DMS153 treated with DMSO at 0.1 percent for 48 hours (cell line): ENCODE measurements around the gene CLN5.
"Not testable (repeated sequence)": the region's sequence is repeated elsewhere in the genome, so short reads cannot be mapped to it uniquely, and the experiment has no call there.

Experiments
- DNase-seq: peaks from one replicate; lab custom pipeline; 2025; ENCODE audit not compliant: unreplicated experiment; lab: John Stamatoyannopoulos, UW

CLN5 gene

GRCh38 chr13:76991796-76992547, at the start of gene CLN5:
Gene CLN5, plus strand, starts transcription at chr13:76992081. Its CDS starts 18 bp downstream, at chr13:76992099.
- DNase-seq = peak; percentile 87

- no peak for DNase-seq
These were observed 49.5 kb upstream of the CLN5 start for GRCh38 chr13:76942363-76942762.

- DNase-seq = no peak
These were observed 48.2 kb upstream of the CLN5 start for GRCh38 chr13:76943646-76944045.

- no peak for DNase-seq
These were observed 47.4 kb upstream of the CLN5 start for GRCh38 chr13:76944456-76944855.

DNA sequence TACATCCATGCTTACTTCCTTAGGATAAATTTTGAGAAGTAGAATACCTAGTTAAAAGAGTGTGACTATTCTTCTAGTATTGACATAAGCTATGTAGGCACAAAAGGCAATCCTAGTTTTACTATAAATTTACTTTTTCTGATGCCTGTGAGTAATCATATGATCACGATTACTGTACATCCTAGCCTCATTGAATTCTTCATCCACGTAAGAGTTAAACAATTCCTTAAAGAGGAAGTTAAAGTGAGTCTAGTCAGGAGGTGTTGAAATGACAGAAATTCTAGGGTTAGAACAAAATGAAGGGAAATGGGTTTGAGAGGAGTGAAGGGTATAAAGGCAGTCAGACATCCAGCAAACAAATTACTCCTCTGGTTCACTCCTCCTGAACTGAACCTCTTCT, 43.7 kb upstream of the CLN5 start, which contains the start of gene ACOD1:
TSS of gene ACOD1 (plus strand) at position 363 of the 400 bp plus-strand sequence. CDS start 48 bp downstream, outside the sequence.
- no peak for DNase-seq

GRCh38 chr13:76950101-76950500, 41.8 kb upstream of the CLN5 start:
- DNase-seq = no peak

DNA sequence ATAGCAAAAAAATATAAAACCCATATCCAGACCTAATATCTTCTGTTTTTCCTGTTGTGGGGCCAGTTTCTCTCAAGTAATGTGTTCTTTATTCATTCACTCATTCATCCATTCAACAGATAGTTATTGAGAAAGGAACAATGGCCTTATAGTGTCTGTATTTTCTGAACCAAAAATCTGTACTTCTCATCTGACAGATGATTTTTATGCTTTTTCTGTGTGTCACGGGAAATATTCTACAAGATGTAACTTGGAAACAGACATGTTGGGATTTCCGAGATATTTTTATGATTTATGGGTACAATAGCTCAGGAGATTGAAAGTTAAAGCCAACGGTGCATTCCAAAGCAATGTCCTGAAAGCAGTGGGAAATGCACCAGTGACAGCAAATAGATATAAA, 37.9 kb upstream of the CLN5 start:
- DNase-seq = no peak

DNA sequence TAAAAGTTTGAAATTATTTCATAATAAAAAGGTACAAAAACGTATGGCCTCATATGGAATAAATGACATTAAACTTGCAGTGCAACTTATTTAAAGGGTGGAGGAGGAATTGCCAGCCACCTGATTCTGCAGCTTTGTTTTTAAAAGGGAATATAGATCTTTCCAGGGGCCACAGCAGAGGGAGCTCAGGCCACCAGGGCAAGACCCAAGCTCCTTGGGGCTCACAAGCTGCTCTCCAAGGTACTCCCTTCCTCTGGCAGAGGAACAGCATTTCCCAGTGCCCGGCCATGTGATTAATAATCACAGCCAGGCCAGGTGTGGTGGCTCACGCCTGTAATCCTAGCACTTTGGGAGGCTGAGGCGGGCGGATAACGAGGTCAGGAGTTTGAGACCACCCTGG, 37.3 kb upstream of the CLN5 start:
- no peak for DNase-seq

- no peak for DNase-seq
These were observed 36.7 kb upstream of the CLN5 start for GRCh38 chr13:76955193-76955592.

DNA sequence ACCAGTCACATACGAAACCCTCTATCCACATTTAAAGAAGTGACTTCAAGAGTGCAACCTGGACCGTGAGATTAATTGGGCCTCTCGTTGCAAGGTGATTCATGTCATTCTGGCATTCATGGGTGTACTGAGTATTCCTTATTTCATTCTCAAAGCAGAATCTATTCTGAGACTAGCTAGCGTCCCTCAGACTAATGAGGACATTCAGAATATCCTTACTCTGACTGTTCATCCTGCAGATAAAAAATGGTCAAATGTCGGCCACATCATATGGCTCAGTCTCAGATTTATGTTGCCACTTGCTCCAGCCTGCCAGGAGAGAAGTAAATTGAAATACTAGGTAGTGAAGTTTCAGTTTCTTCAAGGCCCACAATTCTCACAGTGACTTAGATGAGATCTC, 36.2 kb upstream of the CLN5 start:
- DNase-seq = no peak

DNA sequence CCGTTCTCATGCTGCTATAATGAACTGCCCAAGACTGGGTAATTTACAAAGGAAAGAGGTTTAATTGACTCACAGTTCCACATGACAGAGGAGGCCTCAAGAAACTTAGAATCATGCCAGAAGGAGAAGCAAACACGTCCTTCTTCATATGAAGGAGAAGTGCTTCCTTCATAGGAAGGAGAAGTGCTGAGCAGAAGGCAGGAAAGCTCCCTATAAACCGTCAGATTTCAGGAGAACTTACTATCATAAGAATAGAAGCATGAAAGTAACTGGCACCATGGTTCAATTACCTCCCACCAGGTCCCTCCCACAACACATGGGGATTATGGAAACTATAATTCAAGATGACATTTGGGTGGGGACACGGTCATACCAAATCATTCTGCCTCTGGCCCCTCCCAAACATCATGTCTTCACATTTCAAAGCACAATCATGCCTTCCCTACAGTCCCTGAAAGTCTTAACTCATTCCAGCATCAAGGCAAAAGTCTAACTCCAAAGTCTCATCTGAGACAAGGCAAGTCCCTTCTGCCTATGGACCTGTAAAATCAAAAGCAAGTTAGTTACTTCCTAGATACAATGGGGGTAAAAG, 32.9 kb upstream of the CLN5 start:
- DNase-seq = no peak

GRCh38 chr13:76959734-76960133, 32.1 kb upstream of the CLN5 start:
- not testable (repeated sequence) for DNase-seq

DNA sequence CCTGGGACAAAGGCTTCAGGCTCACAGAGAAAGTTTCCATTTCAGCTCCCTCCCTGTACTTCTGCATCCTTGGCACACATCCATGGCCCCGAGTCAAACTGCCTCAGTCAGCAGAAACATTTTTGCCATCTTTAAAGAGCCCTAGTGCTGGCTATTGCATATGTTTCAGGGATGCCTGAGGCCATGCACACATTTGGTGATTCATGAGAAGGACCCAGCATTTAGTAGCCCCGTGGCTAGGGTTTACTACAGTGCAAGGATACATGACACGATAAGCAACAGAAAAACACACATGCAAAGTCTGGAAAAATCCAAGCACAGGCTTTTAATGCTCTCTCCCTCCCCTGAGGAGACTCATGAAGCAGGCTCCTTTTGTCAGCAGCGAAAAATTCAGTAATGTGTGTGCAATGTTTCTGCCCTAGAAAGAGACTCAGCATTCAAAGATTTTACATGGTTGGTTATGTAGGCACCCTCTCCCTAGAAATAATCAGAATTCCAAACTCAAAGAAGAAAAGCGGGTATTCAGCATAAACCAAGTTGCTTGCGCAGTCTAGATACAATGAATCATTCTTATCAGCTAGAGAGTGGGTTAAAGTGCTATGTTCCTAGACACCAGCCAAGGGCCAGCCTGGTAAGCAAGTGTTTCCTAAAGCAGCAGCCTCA, 26.0 kb upstream of the CLN5 start:
- no peak for DNase-seq

- no peak for DNase-seq
These were observed 24.9 kb upstream of the CLN5 start for GRCh38 chr13:76967031-76967430.

DNA sequence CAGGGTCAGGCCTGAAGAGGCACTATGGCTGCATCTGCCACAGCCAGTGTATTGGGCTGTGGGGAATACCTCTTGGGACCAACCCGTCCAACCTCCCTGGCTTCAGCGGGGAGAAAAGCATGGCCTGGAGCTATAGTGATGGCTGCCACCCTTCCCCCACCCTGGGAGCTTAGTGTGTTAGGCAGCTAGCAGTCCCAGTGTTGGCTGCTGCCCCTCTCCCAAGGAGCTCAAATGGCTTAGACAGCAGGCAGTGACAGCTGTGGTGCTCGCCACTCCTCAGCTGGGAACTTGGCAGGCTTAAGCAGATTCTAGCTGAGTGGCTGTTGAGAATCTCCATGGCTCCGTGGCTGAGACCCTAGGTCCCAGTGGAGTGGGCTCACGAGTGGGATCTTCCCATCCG, 23.8 kb upstream of the CLN5 start:
- DNase-seq = no peak

GRCh38 chr13:76969488-76970365, 22.2 kb upstream of the CLN5 start:
- no peak for DNase-seq

DNA sequence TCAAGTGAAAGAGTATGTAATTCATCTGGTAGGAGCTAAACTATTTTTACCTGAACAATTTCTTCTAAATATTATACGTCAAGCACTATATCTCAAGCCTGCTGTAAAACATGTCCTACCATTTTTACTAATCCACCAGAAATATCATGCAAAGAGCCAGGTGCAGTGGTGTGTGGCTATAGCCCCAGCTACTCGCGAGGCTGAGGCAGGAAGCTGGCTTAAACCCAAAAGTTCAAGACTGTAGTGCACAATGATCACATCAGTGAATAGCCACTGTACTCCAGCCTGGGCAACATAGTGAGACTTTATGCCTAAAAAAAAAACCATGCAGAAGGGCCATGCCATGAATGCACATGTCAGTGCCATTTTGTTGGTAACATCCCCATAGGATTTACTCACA, 20.7 kb upstream of the CLN5 start:
- DNase-seq = no peak

- no peak for DNase-seq
These were observed 19.7 kb upstream of the CLN5 start for GRCh38 chr13:76971851-76972829.

GRCh38 chr13:76973920-76974617, 17.8 kb upstream of the CLN5 start:
- DNase-seq = no peak

GRCh38 chr13:76974618-76974975, 17.3 kb upstream of the CLN5 start:
- DNase-seq = no peak
